ENCODE data around the gene ADAT3.
A peak's percentile ranks its signal among the peaks of the same experiment; 100 is the strongest.

ADAT3 gene

DNA sequence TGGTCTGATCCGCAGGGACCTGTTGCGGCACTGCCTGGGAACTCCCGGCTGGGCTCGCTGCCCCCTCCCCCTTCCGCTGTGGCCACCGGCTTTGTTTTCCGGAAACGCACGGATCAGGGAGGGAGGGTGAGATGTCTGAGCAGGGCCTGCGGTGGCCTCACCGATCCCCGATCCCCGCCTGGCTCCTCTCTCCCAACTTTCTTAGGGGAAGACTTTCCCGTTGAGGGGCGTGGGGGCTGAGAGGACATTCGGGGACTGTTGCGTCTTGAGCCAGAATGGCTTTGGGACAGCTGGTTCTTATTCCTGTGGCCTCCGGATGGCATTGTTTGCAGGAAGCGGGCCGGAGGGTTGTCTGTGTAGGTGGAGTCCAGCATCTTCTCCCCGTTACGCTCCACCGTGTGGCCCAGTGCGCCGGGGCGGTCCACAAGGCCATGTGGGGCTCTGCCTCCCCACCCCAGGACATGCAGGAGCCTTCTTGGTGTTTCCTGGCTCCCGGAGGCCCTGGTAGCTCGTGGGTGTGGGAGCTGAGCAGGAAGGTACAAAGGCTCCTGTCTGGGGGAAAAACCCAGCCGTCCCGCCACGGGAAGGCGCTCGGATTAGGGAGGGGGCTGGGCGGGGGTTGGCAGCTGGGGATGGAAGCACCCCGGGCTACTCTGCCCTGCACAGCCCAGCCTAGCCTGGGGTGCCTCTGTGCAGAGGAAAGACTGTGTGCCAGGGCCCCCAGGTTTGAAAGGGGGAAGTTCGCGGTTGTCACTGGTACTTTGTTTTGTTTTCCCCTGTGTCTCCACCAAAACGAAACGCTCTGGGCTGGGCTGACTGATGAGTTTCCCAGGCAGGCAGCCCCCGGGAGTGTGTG lies 37.1 kb downstream of the ADAT3 start:
- H3K9ac ChIP-seq (ENCODE audit: insufficient read length): peak overlapping the region; percentile 68
- H3K4me3 ChIP-seq: peak overlapping the region; percentile 93
- TF ChIP-seq POLR2AphosphoS5 (IDR thresholded peaks at IDR 0.05; ENCODE audit: borderline replicate concordance, low read depth, low read length): no peak; the same call in 1 of the 2 replicates
- TF ChIP-seq FOXP2 (optimal IDR thresholded peaks at IDR 0.05; ENCODE audit: control extremely low read depth, extremely low read length, insufficient read depth): no peak
- TF ChIP-seq EZH2 (IDR thresholded peaks at IDR 0.05): no peak
- peak overlapping the region; percentile 59; the same call in 1 of the 2 replicates for H3K27ac ChIP-seq
- no peaks in the 10 kb centered on the region for H3K9me3 ChIP-seq (ENCODE audit: low read depth, low read length)
- no peak for DNase-seq (ENCODE audit: low read depth, low spot score)
- H3K36me3 ChIP-seq (ENCODE audit: insufficient read depth, low read length): no peaks in the 10 kb centered on the region

DNA sequence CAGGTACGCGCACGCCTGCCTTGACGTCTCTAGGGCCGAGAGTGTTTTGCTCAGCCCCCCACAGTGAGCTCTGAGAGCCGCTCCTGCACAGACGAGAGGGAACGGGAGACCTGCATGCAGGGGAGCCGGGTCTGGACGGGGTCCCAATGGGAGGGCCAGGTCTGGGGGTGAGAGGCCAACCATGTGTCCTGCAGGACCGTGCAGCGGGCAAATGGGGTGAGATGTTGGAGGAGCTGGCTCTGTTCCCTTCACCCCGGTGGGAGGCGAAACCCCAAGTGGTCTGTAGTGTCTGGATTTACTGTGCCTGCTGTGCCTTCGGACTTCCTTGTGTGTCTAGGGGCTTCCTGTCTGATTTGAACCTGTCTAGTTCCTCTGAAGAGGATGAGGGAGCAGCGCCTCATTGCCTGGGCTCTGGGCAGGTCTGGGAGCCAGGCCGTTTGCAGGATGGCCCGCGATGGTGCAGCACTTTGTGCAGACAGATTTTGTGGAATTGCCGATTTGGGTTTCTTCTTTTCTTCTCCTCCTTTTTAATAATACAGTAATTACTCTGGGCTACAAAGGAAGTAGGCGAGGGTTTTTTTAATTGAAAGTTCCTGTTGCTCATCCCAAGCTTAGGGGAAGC lies 37.8 kb downstream of the ADAT3 start:
- H3K36me3 ChIP-seq (ENCODE audit: insufficient read depth, low read length): no peaks in the 10 kb centered on the region
- no peak for TF ChIP-seq POLR2AphosphoS5 (IDR thresholded peaks at IDR 0.05; ENCODE audit: borderline replicate concordance, low read depth, low read length)
- TF ChIP-seq FOXP2 (optimal IDR thresholded peaks at IDR 0.05; ENCODE audit: control extremely low read depth, extremely low read length, insufficient read depth): no peak
- no peak for TF ChIP-seq EZH2 (IDR thresholded peaks at IDR 0.05)
- H3K4me3 ChIP-seq: peak overlapping the region; percentile 93
- no peak for DNase-seq (ENCODE audit: low read depth, low spot score)
- peak overlapping the region; percentile 23 for H3K9ac ChIP-seq (ENCODE audit: insufficient read length)
- no peaks in the 10 kb centered on the region for H3K9me3 ChIP-seq (ENCODE audit: low read depth, low read length)
- H3K27ac ChIP-seq: 0 out of 2 replicates have a peak overlapping the region, but pooled peaks have one; percentile 45

- H3K36me3 ChIP-seq (ENCODE audit: insufficient read depth, low read length): peaks cover 1% of the 10 kb centered on the region; the same call in 1 of the 2 replicates
- no peak for DNase-seq (ENCODE audit: low read depth, low spot score)
- no peak overlapping the region for H3K27ac ChIP-seq
- no peaks in the 10 kb centered on the region for H3K9me3 ChIP-seq (ENCODE audit: low read depth, low read length)
- H3K4me3 ChIP-seq: peak overlapping the region; percentile 93
- H3K9ac ChIP-seq (ENCODE audit: insufficient read length): peak overlapping the region; percentile 23
- TF ChIP-seq POLR2AphosphoS5 (IDR thresholded peaks at IDR 0.05; ENCODE audit: borderline replicate concordance, low read depth, low read length) (no peak), FOXP2 (optimal IDR thresholded peaks at IDR 0.05; ENCODE audit: control extremely low read depth, extremely low read length, insufficient read depth) (no peak)
These were observed 38.5 kb downstream of the ADAT3 start for GRCh38 chr19:1943661-1944087.

DNA sequence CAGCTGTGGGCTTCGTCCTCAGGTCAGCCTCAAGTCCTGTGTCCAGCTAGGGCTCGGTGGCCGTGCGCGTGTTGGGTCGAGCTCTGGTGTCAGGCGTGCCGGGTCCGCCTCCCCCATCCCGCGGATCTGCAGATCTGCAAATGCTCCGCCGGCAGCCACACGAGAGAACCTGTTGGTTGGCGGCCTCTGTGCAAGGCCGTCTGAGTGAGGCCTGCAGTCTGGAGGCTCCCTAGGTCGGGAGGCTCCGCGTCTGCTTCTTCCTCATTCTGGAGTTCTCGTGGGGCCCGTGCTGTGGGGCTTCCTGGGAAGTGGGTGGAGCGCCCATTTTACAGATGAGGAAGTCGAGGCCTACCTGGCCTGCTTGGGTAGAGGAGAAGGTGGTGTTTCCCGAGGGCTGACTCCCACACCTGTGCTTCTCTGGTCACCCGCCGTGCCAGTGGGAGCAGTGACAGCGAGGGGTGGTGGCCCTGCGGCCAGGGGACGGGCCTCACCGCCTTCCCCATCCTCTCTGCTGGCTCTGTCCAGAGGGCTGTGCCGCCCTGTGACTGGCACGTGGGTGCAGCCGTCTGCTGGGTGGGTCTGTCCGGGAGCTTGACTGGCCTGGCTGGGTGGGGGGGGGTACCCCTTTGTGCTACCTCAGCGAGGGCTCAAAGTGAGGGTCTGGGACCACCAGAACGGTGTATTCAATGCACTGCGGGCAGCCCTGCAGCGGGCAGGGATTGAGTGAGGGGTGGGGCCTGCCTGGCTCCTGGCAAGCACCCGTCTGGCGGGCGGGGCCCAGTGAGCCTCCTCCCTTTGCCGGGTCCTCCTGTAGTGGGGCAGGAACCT lies 39.1 kb downstream of the ADAT3 start:
- Histone ChIP-seq H3K36me3 (ENCODE audit: insufficient read depth, low read length) (peaks cover 3% of the 10 kb centered on the region; the same call in 1 of the 2 replicates), H3K9ac (ENCODE audit: insufficient read length) (no peak overlapping the region), H3K9me3 (ENCODE audit: low read depth, low read length) (no peaks in the 10 kb centered on the region), H3K27ac (no peak overlapping the region), H3K4me3 (no peak overlapping the region)
- DNase-seq (ENCODE audit: low read depth, low spot score): no peak
- no peak for TF ChIP-seq EZH2 (IDR thresholded peaks at IDR 0.05)
- TF ChIP-seq FOXP2 (optimal IDR thresholded peaks at IDR 0.05; ENCODE audit: control extremely low read depth, extremely low read length, insufficient read depth): no peak
- no peak for TF ChIP-seq POLR2AphosphoS5 (IDR thresholded peaks at IDR 0.05; ENCODE audit: borderline replicate concordance, low read depth, low read length)

DNA sequence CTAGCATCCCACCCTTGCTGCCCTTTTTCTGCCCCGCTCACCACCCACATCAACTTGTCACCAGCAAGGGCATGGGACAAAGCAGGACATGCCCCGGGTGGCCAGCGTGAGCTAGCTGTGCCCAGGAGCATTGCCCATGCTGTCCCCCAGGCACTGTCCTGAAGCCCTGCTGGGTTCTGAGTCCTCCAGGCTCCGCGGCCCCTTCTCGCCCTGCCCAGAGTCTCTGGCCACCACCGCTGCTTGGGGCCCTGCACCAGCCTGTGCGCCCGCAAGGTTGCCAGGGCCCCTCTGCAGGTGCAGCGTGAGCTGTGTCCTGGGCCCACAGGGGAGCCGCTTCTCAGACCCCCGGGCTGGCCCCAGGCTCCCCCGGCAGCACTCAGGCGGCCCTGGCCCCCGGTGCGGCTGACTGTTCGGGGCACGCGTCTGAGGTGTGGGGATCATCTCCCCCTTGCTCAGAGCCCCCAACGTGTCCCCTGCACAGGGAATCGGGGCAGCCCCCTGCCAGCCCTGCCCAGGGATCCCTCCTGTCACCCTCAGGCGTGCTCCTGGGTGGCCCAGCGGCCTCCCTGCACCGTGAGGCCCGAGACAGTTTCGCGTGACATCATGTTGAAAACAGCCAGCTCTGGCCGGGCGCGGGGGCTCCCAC lies 39.8 kb downstream of the ADAT3 start:
- Histone ChIP-seq H3K9ac (ENCODE audit: insufficient read length) (no peak overlapping the region), H3K4me3 (no peak overlapping the region)

GRCh38 chr19:1945899-1946298 lies 40.7 kb downstream of the ADAT3 start:
- DNase-seq (ENCODE audit: low read depth, low spot score): no peak
- Histone ChIP-seq H3K9me3 (ENCODE audit: low read depth, low read length) (no peaks in the 10 kb centered on the region), H3K36me3 (ENCODE audit: insufficient read depth, low read length) (peaks cover 7% of the 10 kb centered on the region; the same call in 1 of the 2 replicates), H3K9ac (ENCODE audit: insufficient read length) (no peak overlapping the region), H3K4me3 (no peak overlapping the region), H3K27ac (no peak overlapping the region)
- no peak for TF ChIP-seq EZH2 (IDR thresholded peaks at IDR 0.05)
- TF ChIP-seq FOXP2 (optimal IDR thresholded peaks at IDR 0.05; ENCODE audit: control extremely low read depth, extremely low read length, insufficient read depth): no peak

More for the DNA sequence above, 39.8 kb downstream of the ADAT3 start:
- no peak overlapping the region for H3K27ac ChIP-seq
- no peak for DNase-seq (ENCODE audit: low read depth, low spot score)
- H3K9me3 ChIP-seq (ENCODE audit: low read depth, low read length): no peaks in the 10 kb centered on the region
- TF ChIP-seq EZH2 (IDR thresholded peaks at IDR 0.05) (no peak), FOXP2 (optimal IDR thresholded peaks at IDR 0.05; ENCODE audit: control extremely low read depth, extremely low read length, insufficient read depth) (no peak), POLR2AphosphoS5 (IDR thresholded peaks at IDR 0.05; ENCODE audit: borderline replicate concordance, low read depth, low read length) (no peak)
- peaks cover 7% of the 10 kb centered on the region; the same call in 1 of the 2 replicates for H3K36me3 ChIP-seq (ENCODE audit: insufficient read depth, low read length)

- H3K4me3 ChIP-seq: no peak overlapping the region
- TF ChIP-seq EZH2 (IDR thresholded peaks at IDR 0.05) (no peak), FOXP2 (optimal IDR thresholded peaks at IDR 0.05; ENCODE audit: control extremely low read depth, extremely low read length, insufficient read depth) (no peak), POLR2AphosphoS5 (IDR thresholded peaks at IDR 0.05; ENCODE audit: borderline replicate concordance, low read depth, low read length) (no peak)
- H3K9ac ChIP-seq (ENCODE audit: insufficient read length): no peak overlapping the region
- no peak overlapping the region for H3K27ac ChIP-seq
- peaks cover 7% of the 10 kb centered on the region; the same call in 1 of the 2 replicates for H3K36me3 ChIP-seq (ENCODE audit: insufficient read depth, low read length)
- no peaks in the 10 kb centered on the region for H3K9me3 ChIP-seq (ENCODE audit: low read depth, low read length)
- no peak for DNase-seq (ENCODE audit: low read depth, low spot score)
These were observed 42.5 kb downstream of the ADAT3 start for GRCh38 chr19:1947651-1948209.
